Caco-2 (cell line): ENCODE measurements around the gene NETO2. TPM values are rescaled to one million over a fixed set of nuclear protein-coding genes. Genes with fewer than 3 reads are reported as not detected.

ENCODE experiments used
- BruUV-seq: library from RNA; stranded (reverse); fragments of 400-500 nt; replicated peaks from 2 replicates; lab custom pipeline; 2021; lab: Mats Ljungman, UMichigan
- CTCF ChIA-PET: fragments of 300-600 bp; sonication (Branson Sonifier 250); formaldehyde crosslinking; loops from one replicate; lab custom pipeline; 2022; ENCODE audit warnings: antibody characterized with exemption; lab: Charles Lee
- POLR2A ChIA-PET: fragments of 300-600 bp; sonication (Branson Sonifier 250); formaldehyde crosslinking; loops from one replicate; lab custom pipeline; 2022; ENCODE audit warnings: antibody characterized with exemption; lab: Charles Lee
- DNase-seq, 2 experiments: peaks; one replicate each; pipeline versions ENCODE4 v3.0.0 to v3.0.0-alpha.2; 2020 to 2022
- H3K27me3 ChIP-seq: replicated peaks from 2 replicates; pipeline ENCODE4 v1.6.0; 2011; ENCODE audit warnings: low read length; ENCODE audit not compliant: control insufficient read depth, insufficient read depth
- H3K36me3 ChIP-seq: 2 replicates; pipeline ENCODE4 v1.5.1; 2011; ENCODE audit warnings: low read length; ENCODE audit not compliant: control insufficient read depth, insufficient read depth
- H3K4me1 ChIP-seq: fragments of 250-450 bp; sonication (Bioruptor Pico); 2 replicates; pipeline ENCODE4 v1.5.1; 2020; ENCODE audit warnings: mild to moderate bottlenecking
- H3K4me3 ChIP-seq: 2 replicates; pipeline ENCODE4 v1.5.1; 2011; ENCODE audit warnings: low read depth, mild to moderate bottlenecking, control low read depth, low read length
- H3K9me3 ChIP-seq: fragments of 250-450 bp; sonication (Bioruptor Pico); 2 replicates; pipeline ENCODE4 v1.5.1; 2020; ENCODE audit warnings: mild to moderate bottlenecking, moderate library complexity
- H3K27ac Mint-ChIP-seq: one replicate; pipeline ENCODE4 v1.8.0; 2022; ENCODE audit warnings: mixed read lengths; ENCODE audit not compliant: unreplicated experiment
- H3K27me3 Mint-ChIP-seq: one replicate; pipeline ENCODE4 v1.8.0; 2022; ENCODE audit warnings: mixed read lengths; ENCODE audit not compliant: insufficient read depth, unreplicated experiment
- H3K36me3 Mint-ChIP-seq: one replicate; pipeline ENCODE4 v1.8.0; 2022; ENCODE audit warnings: mild to moderate bottlenecking, mixed read lengths; ENCODE audit not compliant: insufficient read depth, unreplicated experiment
- H3K4me1 Mint-ChIP-seq: one replicate; pipeline ENCODE4 v1.8.0; 2022; ENCODE audit warnings: low read depth, mixed read lengths; ENCODE audit not compliant: unreplicated experiment
- H3K4me3 Mint-ChIP-seq: one replicate; pipeline ENCODE4 v1.8.0; 2022; ENCODE audit warnings: mild to moderate bottlenecking, moderate library complexity, mixed read lengths; ENCODE audit not compliant: unreplicated experiment
- H3K9me3 Mint-ChIP-seq: one replicate; pipeline ENCODE4 v1.8.0; 2022; ENCODE audit warnings: mixed read lengths; ENCODE audit not compliant: unreplicated experiment
- intact Hi-C: fragments of 100-400 bp; cut with micrococcal nuclease; formaldehyde crosslinking; loops from one replicate; pipeline ENCODE4 v1.10.0; 2022; ENCODE audit not compliant: unreplicated experiment
- total RNA-seq: library from RNA; stranded (reverse); gene quantifications from 2 replicates; pipeline ENCODE4 v1.2.3, GENCODE V29; 2022
- TF ChIP-seq, protein P1 (sequence below), 2 experiments: fragments of 200-600 bp in 1 of 2; IDR thresholded peaks; 1 replicate in 1 of 2; 2 replicates in 1 of 2; pipeline versions ENCODE4 v1.5.1 to v1.8.0; 2011 to 2022; ENCODE audit warnings: antibody characterized with exemption in 1 of 2, control low read depth in 1 of 2, inconsistent platforms in 1 of 2, low read depth in 1 of 2, low read length in 1 of 2, mild to moderate bottlenecking in 1 of 2, moderate library complexity in 1 of 2; ENCODE audit not compliant: insufficient read depth in 1 of 2, severe bottlenecking in 1 of 2, unreplicated experiment in 1 of 2

NETO2 gene
- total RNA-seq, 1 experiment from 2014 or later: 41.2 TPM

DNA sequence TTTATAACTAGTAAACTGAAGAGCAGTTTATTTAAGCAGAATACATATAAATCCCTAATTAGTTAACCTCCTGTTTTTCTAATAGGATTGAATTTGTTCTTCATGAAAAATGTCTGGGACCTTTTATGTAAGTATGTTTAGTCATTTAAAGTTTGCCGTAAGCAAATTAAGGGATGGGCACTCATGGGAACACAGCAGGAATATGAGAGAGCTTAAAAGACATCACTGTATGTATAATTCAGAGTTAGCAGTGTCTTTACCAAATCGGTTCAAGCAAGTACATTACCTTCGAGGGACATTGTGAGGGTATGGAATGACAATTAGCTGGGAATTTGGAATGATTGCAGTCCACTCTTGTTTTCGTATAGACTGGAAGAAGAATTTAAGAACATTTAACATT lies 17.7 kb upstream of the NETO2 start:
- no peaks in the 10 kb centered on the region for H3K9me3 ChIP-seq
- no peaks in the 10 kb centered on the region for H3K4me1 Mint-ChIP-seq
- POLR2A ChIA-PET: no interaction called here
- no peak overlapping the region for H3K4me3 ChIP-seq
- no peaks in the 10 kb centered on the region for H3K9me3 Mint-ChIP-seq
- no TSS peak for BruUV-seq
- H3K36me3 Mint-ChIP-seq: peaks cover 4% of the 10 kb centered on the region
- H3K4me3 Mint-ChIP-seq: no peak overlapping the region
- intact Hi-C loops: no loop called here
- H3K36me3 ChIP-seq: no peaks in the 10 kb centered on the region
- CTCF ChIA-PET: no interaction called here
- no peak overlapping the region for H3K27ac Mint-ChIP-seq
- no peaks in the 10 kb centered on the region for H3K4me1 ChIP-seq
- H3K27me3 Mint-ChIP-seq: no peaks in the 10 kb centered on the region
- TF ChIP-seq, protein P1, sequence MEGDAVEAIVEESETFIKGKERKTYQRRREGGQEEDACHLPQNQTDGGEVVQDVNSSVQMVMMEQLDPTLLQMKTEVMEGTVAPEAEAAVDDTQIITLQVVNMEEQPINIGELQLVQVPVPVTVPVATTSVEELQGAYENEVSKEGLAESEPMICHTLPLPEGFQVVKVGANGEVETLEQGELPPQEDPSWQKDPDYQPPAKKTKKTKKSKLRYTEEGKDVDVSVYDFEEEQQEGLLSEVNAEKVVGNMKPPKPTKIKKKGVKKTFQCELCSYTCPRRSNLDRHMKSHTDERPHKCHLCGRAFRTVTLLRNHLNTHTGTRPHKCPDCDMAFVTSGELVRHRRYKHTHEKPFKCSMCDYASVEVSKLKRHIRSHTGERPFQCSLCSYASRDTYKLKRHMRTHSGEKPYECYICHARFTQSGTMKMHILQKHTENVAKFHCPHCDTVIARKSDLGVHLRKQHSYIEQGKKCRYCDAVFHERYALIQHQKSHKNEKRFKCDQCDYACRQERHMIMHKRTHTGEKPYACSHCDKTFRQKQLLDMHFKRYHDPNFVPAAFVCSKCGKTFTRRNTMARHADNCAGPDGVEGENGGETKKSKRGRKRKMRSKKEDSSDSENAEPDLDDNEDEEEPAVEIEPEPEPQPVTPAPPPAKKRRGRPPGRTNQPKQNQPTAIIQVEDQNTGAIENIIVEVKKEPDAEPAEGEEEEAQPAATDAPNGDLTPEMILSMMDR (IDR thresholded peaks at IDR 0.05; ENCODE audit: insufficient read depth in 1 of 2, low read depth in 1 of 2, low read length in 1 of 2, severe bottlenecking in 1 of 2, unreplicated experiment in 1 of 2): no peak
- no peaks in the 10 kb centered on the region for H3K27me3 ChIP-seq
- DNase-seq: no peak

DNA sequence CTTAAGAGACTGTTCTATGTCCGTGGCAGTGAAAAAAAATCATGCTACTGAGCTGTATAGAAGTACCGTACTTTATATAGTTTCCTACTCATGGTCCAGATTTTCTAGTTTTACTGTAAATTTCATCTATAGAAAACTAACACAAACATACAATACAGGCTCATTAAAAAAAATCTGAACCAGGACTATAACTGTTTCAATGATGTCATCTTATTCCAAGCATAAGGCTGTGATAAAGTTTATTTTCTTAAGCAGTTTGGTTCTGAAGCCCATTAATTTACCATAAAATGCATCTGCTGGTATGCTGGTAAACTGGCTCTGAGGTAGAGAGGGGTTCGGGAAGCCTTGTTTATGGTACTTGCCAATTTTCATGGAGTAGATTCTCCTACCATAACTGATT lies 16.7 kb upstream of the NETO2 start:
- no peak overlapping the region for H3K4me3 Mint-ChIP-seq
- Histone ChIP-seq H3K4me1 (no peaks in the 10 kb centered on the region), H3K9me3 (no peaks in the 10 kb centered on the region), H3K4me3 (no peak overlapping the region), H3K36me3 (no peaks in the 10 kb centered on the region), H3K27me3 (no peaks in the 10 kb centered on the region)
- no peaks in the 10 kb centered on the region for H3K9me3 Mint-ChIP-seq
- CTCF ChIA-PET: no interaction called here
- H3K27ac Mint-ChIP-seq: no peak overlapping the region
- peaks cover 4% of the 10 kb centered on the region for H3K36me3 Mint-ChIP-seq
- TF ChIP-seq, protein P1 (IDR thresholded peaks at IDR 0.05; ENCODE audit: insufficient read depth in 1 of 2, low read depth in 1 of 2, low read length in 1 of 2, severe bottlenecking in 1 of 2, unreplicated experiment in 1 of 2): no peak
- BruUV-seq: no TSS peak
- no peaks in the 10 kb centered on the region for H3K4me1 Mint-ChIP-seq
- POLR2A ChIA-PET: no interaction called here
- intact Hi-C loops: no loop called here
- no peak for DNase-seq
- H3K27me3 Mint-ChIP-seq: no peaks in the 10 kb centered on the region

DNA sequence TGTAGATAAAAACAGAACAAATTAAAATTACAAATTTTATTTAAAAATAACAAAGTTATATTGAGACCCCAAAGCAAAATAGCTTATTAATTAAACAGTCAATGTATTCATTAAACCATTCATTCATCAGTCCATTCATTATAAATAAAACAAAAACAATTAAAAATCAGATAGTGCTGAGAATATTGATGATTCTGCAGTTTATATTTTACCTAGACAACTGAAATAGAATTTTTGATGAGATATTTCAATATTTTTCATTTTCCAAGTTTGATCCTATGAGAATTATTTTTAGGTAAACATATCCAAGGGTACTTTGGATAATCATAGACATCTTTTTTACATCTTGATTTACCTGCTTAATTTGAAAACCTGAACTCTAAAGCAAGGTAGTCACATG lies 15.2 kb upstream of the NETO2 start:
- no TSS peak for BruUV-seq
- no peaks in the 10 kb centered on the region for H3K27me3 ChIP-seq
- H3K4me1 ChIP-seq: no peaks in the 10 kb centered on the region
- no peaks in the 10 kb centered on the region for H3K27me3 Mint-ChIP-seq
- H3K36me3 ChIP-seq: no peaks in the 10 kb centered on the region
- CTCF ChIA-PET: no interaction called here
- intact Hi-C loops: no loop called here
- H3K36me3 Mint-ChIP-seq: peaks cover 4% of the 10 kb centered on the region
- POLR2A ChIA-PET: no interaction called here
- TF ChIP-seq, protein P1 (IDR thresholded peaks at IDR 0.05; ENCODE audit: insufficient read depth in 1 of 2, low read depth in 1 of 2, low read length in 1 of 2, severe bottlenecking in 1 of 2, unreplicated experiment in 1 of 2): no peak
- no peaks in the 10 kb centered on the region for H3K4me1 Mint-ChIP-seq
- no peaks in the 10 kb centered on the region for H3K9me3 ChIP-seq
- H3K9me3 Mint-ChIP-seq: no peaks in the 10 kb centered on the region
- H3K27ac Mint-ChIP-seq: no peak overlapping the region
- no peak for DNase-seq
- H3K4me3 ChIP-seq: no peak overlapping the region
- H3K4me3 Mint-ChIP-seq: no peak overlapping the region
